ENCODE results near the gene TNFRSF14.

The TNFRSF14 gene

GRCh38 chr1:2532485-2533160, 23.5 kb upstream of the TNFRSF14 start:
- H3K4me3 ChIP-seq (ENCODE audit: control insufficient read depth, low read depth, low read length): no peak overlapping the region
- DNase-seq (ENCODE audit: low read depth): no peak
- TF ChIP-seq CTCF (conservative IDR thresholded peaks at IDR 0.05; ENCODE audit: control insufficient read depth, insufficient read depth, low read depth, low read length): no peak

- no peak overlapping the region for H3K4me3 ChIP-seq (ENCODE audit: control insufficient read depth, low read depth, low read length)
- TF ChIP-seq CTCF (conservative IDR thresholded peaks at IDR 0.05; ENCODE audit: control insufficient read depth, insufficient read depth, low read depth, low read length): no peak
- DNase-seq (ENCODE audit: low read depth): peak; percentile 34
Observed at GRCh38 chr1:2533365-2533764, 22.8 kb upstream of the TNFRSF14 start.

GRCh38 chr1:2534315-2534686, 21.9 kb upstream of the TNFRSF14 start:
- DNase-seq (ENCODE audit: low read depth): no peak
- no peak for TF ChIP-seq CTCF (conservative IDR thresholded peaks at IDR 0.05; ENCODE audit: control insufficient read depth, insufficient read depth, low read depth, low read length)
- no peak overlapping the region for H3K4me3 ChIP-seq (ENCODE audit: control insufficient read depth, low read depth, low read length)

GRCh38 chr1:2534687-2535441, 21.3 kb upstream of the TNFRSF14 start:
- TF ChIP-seq CTCF (conservative IDR thresholded peaks at IDR 0.05; ENCODE audit: control insufficient read depth, insufficient read depth, low read depth, low read length): no peak
- peak; percentile 61 for DNase-seq (ENCODE audit: low read depth)
- H3K4me3 ChIP-seq (ENCODE audit: control insufficient read depth, low read depth, low read length): no peak overlapping the region

GRCh38 chr1:2535455-2535854, 20.7 kb upstream of the TNFRSF14 start:
- TF ChIP-seq CTCF (conservative IDR thresholded peaks at IDR 0.05; ENCODE audit: control insufficient read depth, insufficient read depth, low read depth, low read length): no peak
- DNase-seq (ENCODE audit: low read depth): no peak
- H3K4me3 ChIP-seq (ENCODE audit: control insufficient read depth, low read depth, low read length): no peak overlapping the region

GRCh38 chr1:2535981-2536380, 20.2 kb upstream of the TNFRSF14 start:
- TF ChIP-seq CTCF (conservative IDR thresholded peaks at IDR 0.05; ENCODE audit: control insufficient read depth, insufficient read depth, low read depth, low read length): no peak
- DNase-seq (ENCODE audit: low read depth): no peak
- no peak overlapping the region for H3K4me3 ChIP-seq (ENCODE audit: control insufficient read depth, low read depth, low read length)

All from fibroblast of mammary gland (primary cell).